Osteoblast (primary cell): Measurements from ENCODE around the gene BBLN. TPM values are rescaled to one million over a fixed set of nuclear protein-coding genes. Genes with fewer than 3 reads are reported as not detected.

Experiments used
- DNase-seq: peaks from one replicate; pipeline ENCODE4 v3.0.0; 2011; ENCODE audit warnings: low spot score, mixed read lengths; ENCODE audit not compliant: insufficient read length; ENCODE audit errors: missing footprints
- H2AFZ ChIP-seq: 2 replicates; pipeline ENCODE4 v1.6.0; 2011; ENCODE audit warnings: mild to moderate bottlenecking, low read length
- H3K27ac ChIP-seq: 2 replicates; pipeline ENCODE4 v1.5.1; 2011; ENCODE audit warnings: mild to moderate bottlenecking, low read depth, low read length, moderate library complexity
- H3K27me3 ChIP-seq: 2 replicates; pipeline ENCODE4 v1.6.0; 2012; ENCODE audit warnings: mild to moderate bottlenecking, control low read depth, inconsistent platforms, low read length, moderate library complexity; ENCODE audit not compliant: insufficient read depth
- H3K36me3 ChIP-seq: 2 replicates; pipeline ENCODE4 v1.5.1; 2011; ENCODE audit warnings: mild to moderate bottlenecking, low read length, control low read depth, moderate library complexity; ENCODE audit not compliant: insufficient read depth
- H3K4me1 ChIP-seq: 2 replicates; pipeline ENCODE4 v1.5.1; 2011; ENCODE audit warnings: mild to moderate bottlenecking, low read length, control low read depth, moderate library complexity; ENCODE audit not compliant: insufficient read depth
- H3K4me2 ChIP-seq: 2 replicates; pipeline ENCODE4 v1.6.0; 2011; ENCODE audit warnings: mild to moderate bottlenecking, low read length; ENCODE audit not compliant: insufficient read depth
- H3K4me3 ChIP-seq: fragments of 200-600 bp; sonication (generic); 3 replicates; pipeline ENCODE4 v1.5.1; 2012; ENCODE audit warnings: mild to moderate bottlenecking, low read length, inconsistent platforms; ENCODE audit not compliant: insufficient read depth
- H3K79me2 ChIP-seq: 2 replicates; pipeline ENCODE4 v1.6.0; 2012; ENCODE audit warnings: mild to moderate bottlenecking, low read length, control low read depth, inconsistent platforms; ENCODE audit not compliant: insufficient read depth
- H3K9me3 ChIP-seq: 2 replicates; pipeline ENCODE4 v1.5.1; 2011; ENCODE audit warnings: low read depth, low read length, control low read depth
- H4K20me1 ChIP-seq: 2 replicates; pipeline ENCODE4 v1.6.0; 2012; ENCODE audit warnings: mild to moderate bottlenecking, low read length, control low read depth; ENCODE audit not compliant: insufficient read depth
- total RNA-seq: library from RNA; depleted of rRNA; stranded (reverse); fragments of >200 nt; gene quantifications from 2 replicates; pipeline ENCODE4 v1.2.3, GENCODE V29; 2012
- TF ChIP-seq, protein P1 (sequence below): IDR thresholded peaks from 2 replicates; pipeline ENCODE4 v1.5.1; 2011; ENCODE audit warnings: mild to moderate bottlenecking, low read depth, low read length, moderate library complexity; ENCODE audit errors: extremely low read depth

BBLN gene
- total RNA-seq, 1 donor: 33.3 TPM

DNA sequence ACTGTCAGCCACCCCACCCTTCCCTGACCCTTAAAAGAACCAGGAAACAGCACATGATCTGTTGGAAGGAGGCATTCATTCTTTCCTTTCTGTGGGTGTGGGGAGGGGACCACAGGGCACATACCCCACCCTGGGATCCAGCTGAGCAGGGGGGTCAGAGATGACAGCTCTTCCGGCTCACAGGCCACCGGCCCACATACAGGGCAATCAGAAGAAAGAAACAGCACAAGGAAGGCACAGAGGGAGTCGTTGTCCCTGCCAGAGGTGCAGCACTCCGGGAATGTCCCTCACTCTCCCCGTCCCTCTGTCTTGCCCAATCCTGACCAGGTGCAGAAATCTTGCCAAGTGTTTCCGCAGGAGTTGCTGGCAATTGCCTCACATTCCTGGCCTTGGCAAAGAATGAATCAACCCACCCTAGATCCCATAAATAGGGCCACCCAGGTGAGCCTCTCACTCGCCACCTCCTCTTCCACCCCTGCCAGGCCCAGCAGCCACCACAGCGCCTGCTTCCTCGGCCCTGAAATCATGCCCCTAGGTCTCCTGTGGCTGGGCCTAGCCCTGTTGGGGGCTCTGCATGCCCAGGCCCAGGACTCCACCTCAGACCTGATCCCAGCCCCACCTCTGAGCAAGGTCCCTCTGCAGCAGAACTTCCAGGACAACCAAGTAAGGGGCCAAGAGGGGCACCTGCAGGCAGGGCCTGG is 10.9 kb upstream of the BBLN start, which contains the start of gene LCN2:
LCN2 (plus strand) TSS at position 453 of the 701 bp plus-strand sequence; CDS start at position 526, 73 bp downstream.
- Histone ChIP-seq H3K27ac (no peak within 1 kb of the TSS), H2AFZ (no peak within 1 kb of the TSS), H3K4me2 (no peak within 1 kb of the TSS), H3K4me3 (no peak within 1 kb of the TSS), H4K20me1 (no peaks in the 10 kb centered on the region), H3K4me1 (no peaks in the 10 kb centered on the region), H3K36me3 (no peaks in the 10 kb centered on the region), H3K9me3 (no peaks in the 10 kb centered on the region), H3K79me2 (no peaks in the 10 kb centered on the region), H3K27me3 (peaks cover 5% of the 10 kb centered on the region)
- TF ChIP-seq, protein P1, sequence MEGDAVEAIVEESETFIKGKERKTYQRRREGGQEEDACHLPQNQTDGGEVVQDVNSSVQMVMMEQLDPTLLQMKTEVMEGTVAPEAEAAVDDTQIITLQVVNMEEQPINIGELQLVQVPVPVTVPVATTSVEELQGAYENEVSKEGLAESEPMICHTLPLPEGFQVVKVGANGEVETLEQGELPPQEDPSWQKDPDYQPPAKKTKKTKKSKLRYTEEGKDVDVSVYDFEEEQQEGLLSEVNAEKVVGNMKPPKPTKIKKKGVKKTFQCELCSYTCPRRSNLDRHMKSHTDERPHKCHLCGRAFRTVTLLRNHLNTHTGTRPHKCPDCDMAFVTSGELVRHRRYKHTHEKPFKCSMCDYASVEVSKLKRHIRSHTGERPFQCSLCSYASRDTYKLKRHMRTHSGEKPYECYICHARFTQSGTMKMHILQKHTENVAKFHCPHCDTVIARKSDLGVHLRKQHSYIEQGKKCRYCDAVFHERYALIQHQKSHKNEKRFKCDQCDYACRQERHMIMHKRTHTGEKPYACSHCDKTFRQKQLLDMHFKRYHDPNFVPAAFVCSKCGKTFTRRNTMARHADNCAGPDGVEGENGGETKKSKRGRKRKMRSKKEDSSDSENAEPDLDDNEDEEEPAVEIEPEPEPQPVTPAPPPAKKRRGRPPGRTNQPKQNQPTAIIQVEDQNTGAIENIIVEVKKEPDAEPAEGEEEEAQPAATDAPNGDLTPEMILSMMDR: no peak
- peak; percentile 65 for DNase-seq

DNA sequence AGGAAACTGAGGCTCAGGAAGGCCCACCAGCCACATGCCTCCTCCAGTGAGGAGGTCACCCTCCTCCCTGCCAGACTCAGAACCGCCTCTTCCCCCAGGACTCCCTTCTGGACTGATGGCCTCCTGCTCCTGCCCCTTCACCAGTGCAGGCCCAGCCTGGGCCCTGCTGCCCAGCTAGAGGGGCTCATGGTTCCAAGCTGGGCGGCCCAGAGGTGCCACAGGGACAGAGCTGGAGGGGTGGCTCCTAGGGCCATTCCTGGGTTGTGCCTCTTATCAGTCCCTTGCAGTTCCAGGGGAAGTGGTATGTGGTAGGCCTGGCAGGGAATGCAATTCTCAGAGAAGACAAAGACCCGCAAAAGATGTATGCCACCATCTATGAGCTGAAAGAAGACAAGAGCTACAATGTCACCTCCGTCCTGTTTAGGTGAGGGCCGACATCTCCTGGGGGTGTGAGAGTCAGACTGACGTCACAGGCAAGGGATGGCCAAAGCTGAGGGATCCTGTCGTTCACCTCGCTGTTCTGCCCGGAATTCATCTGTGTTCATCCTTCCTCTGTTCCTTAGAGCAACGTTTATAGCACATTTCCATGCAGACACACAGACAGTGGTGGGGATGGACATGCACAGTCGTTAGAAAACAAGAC is 10.0 kb upstream of the BBLN start:
- no peaks in the 10 kb centered on the region for H3K4me1 ChIP-seq
- H3K27ac ChIP-seq: no peak overlapping the region
- TF ChIP-seq, protein P1: no peak
- H4K20me1 ChIP-seq: no peaks in the 10 kb centered on the region
- no peak overlapping the region for H3K4me3 ChIP-seq
- peak; percentile 78 for DNase-seq
- H3K4me2 ChIP-seq: no peak overlapping the region
- H3K9me3 ChIP-seq: no peaks in the 10 kb centered on the region
- H2AFZ ChIP-seq: no peak overlapping the region
- H3K79me2 ChIP-seq: no peaks in the 10 kb centered on the region
- no peaks in the 10 kb centered on the region for H3K36me3 ChIP-seq
- peaks cover 5% of the 10 kb centered on the region for H3K27me3 ChIP-seq

DNA sequence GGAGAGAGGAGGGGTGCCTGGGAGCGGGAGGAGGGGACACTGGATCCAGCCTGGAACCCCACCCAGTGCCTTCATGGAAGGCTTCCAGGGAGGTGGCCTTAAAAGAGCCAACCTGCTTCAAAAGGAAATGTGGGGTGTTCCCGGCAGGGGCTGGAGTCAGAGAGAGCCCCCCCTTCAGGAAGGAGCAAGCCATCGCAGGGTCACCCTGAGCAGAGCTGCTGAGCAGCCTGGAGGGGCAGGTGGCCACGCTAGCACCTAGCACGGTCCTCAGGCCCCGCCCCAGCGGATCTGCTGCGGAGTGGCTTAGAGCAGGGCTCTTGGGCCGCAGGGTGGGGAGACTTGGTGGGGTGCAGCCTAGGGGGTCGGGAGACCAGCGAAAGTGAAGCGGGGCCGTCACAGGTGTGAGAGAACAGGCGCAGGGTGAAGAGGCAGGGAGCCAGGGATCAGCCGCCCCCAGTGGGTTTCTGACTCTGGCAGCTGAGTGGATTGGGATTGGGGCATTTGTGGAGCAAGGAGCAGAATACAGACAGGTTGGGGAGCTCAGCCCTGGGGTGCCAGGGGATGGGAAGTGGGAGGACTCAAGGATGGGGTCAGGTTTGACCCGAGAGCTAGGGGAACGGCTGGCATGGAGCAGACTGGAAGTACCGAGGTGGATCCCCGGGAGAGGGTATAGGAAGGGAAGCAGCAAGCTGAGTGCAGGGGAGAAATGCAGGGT is 9.3 kb upstream of the BBLN start:
- no peak overlapping the region for H2AFZ ChIP-seq
- peak; percentile 59 for DNase-seq
- H3K9me3 ChIP-seq: no peaks in the 10 kb centered on the region
- H3K27me3 ChIP-seq: peaks cover 5% of the 10 kb centered on the region
- no peak overlapping the region for H3K4me2 ChIP-seq
- TF ChIP-seq, protein P1: peak; percentile 28
- H3K4me3 ChIP-seq: no peak overlapping the region
- H3K79me2 ChIP-seq: no peaks in the 10 kb centered on the region
- no peak overlapping the region for H3K27ac ChIP-seq
- H3K4me1 ChIP-seq: no peaks in the 10 kb centered on the region
- no peaks in the 10 kb centered on the region for H4K20me1 ChIP-seq
- H3K36me3 ChIP-seq: no peaks in the 10 kb centered on the region
